Activated CD4-positive, CD25-positive, alpha-beta regulatory T cell treated with anti-CD3 and anti-CD28 coated beads, Interleukin-2, amount 50 U/mL, for 24 hours (primary cell): ENCODE data around the gene NUP88.

Source experiments
- ATAC-seq, 2 donors: fragments of 150-1000 bp; cut with Tn5 transposase; one replicate each; pipeline ENCODE4 v1.10.0; 2021; ENCODE audit warnings: mild to moderate bottlenecking in 1 of 2, moderate library complexity in 1 of 2

Gene NUP88

DNA sequence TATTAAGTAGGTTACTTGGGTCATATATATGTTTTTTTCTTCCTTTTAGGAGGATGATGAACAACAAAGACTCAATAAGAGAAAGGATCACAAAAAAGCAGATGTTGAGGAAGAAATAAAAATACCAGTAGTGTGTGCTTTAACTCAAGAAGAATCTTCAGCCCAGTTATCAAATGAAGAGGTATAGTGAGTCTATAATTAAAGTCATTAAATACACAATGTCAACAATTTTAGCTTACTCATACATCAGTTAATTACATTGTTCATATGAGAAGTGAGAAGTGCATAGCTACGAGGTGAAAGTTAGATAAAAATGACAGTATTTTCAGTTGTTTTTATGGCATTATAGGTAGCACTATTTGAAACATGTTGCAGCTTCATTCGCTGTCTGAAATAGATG is 65.2 kb downstream of the NUP88 start:
- no peak for ATAC-seq

DNA sequence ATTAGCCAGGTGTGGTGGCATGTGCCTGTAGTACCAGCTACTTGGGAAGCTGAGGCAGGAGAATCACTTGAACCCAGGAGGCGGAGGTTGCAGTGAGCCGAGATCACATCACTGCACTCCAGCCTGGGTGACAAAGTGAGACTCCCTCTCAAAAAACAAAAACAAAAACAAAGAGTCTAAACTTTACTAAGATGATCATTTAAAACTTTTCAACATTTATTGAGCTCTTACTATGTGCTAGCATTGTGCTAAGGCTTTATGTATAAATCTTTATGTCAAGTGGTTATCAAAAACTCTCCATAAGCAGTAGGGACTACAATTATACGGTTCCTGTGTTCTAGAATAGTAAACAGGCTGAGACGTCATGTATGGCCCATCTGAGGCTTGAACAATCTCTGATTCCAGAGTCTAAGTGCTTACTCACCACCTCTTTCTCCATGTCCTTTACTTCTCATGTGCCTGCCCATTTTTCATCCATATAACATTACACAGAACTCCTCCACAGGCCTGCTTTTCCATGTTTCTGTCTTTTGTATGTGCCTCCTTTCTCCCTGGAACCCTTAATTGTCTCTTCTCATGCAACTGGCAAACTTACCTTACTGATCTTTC is 66.7 kb downstream of the NUP88 start:
- ATAC-seq, result no peak

- ATAC-seq, result no peak
These were observed 74.5 kb downstream of the NUP88 start for GRCh38 chr17:5344914-5345313.
